Glutamatergic neuron (in vitro differentiated cells): ENCODE measurements around the gene WDR45B. TPM values are rescaled to one million over a fixed set of nuclear protein-coding genes. Genes with fewer than 3 reads are reported as not detected.
"Not testable (repeated sequence)": the region's sequence is repeated elsewhere in the genome, so short reads cannot be mapped to it uniquely, and the experiment has no call there.

Experiments
- DNase-seq: peaks from one replicate; pipeline ENCODE4 v3.0.0; 2022
- H3K27ac Mint-ChIP-seq: one replicate; pipeline ENCODE4 v1.8.0; 2020; ENCODE audit warnings: mild to moderate bottlenecking, mixed read lengths, inconsistent platforms; ENCODE audit not compliant: unreplicated experiment
- H3K27me3 Mint-ChIP-seq: one replicate; pipeline ENCODE4 v1.8.0; 2020; ENCODE audit warnings: mild to moderate bottlenecking, moderate library complexity, mixed read lengths, inconsistent platforms; ENCODE audit not compliant: unreplicated experiment
- H3K36me3 Mint-ChIP-seq: one replicate; pipeline ENCODE4 v1.8.0; 2020; ENCODE audit warnings: mild to moderate bottlenecking, mixed read lengths, inconsistent platforms; ENCODE audit not compliant: unreplicated experiment
- H3K4me1 Mint-ChIP-seq: one replicate; pipeline ENCODE4 v1.8.0; 2020; ENCODE audit warnings: mild to moderate bottlenecking, low read depth, mixed read lengths, inconsistent platforms; ENCODE audit not compliant: unreplicated experiment
- H3K4me3 Mint-ChIP-seq: one replicate; pipeline ENCODE4 v1.8.0; 2020; ENCODE audit warnings: mild to moderate bottlenecking, mixed read lengths, inconsistent platforms; ENCODE audit not compliant: unreplicated experiment
- H3K9me3 Mint-ChIP-seq: one replicate; pipeline ENCODE4 v1.8.0; 2020; ENCODE audit warnings: mild to moderate bottlenecking, moderate library complexity, mixed read lengths, inconsistent platforms; ENCODE audit not compliant: unreplicated experiment
- total RNA-seq: library from RNA; stranded (reverse); fragmentation: NEBNext Ultra II Directional; extraction: Animal tissue kit (Norgen Biotek cat#: 25700); gene quantifications from one replicate; pipeline ENCODE4 v1.2.1, GENCODE V29; 2021; ENCODE audit not compliant: unreplicated experiment
- TF ChIP-seq, protein P1 (sequence below): fragments of 200-600 bp; sonication (generic); IDR thresholded peaks from one replicate; pipeline ENCODE4 v1.5.0; 2021; ENCODE audit not compliant: partially characterized antibody, unreplicated experiment

WDR45B gene
- total RNA-seq, 1 donor from 2014 or later: 60.4 TPM

DNA sequence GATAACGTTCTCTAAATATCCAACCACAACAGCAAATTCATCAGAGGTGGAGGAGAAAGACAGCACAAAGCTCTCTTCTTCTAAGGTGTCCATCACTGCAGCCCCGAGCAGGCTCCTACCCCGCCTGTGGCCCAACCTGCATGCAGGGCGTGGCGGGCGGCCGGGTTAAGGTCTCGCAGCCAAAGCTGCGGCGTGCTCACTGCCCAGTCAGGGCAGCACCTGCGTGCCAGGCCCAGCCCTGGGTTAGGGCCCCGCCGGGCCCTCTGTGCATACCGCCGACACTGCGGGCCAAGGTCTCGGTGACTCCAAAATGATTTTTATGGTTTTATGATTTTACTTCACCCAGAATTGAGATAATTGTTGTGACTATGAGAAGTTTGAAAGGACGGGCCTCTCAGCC is 70.9 kb downstream of the WDR45B start:
- Mint-ChIP-seq H3K4me1 (peaks cover 12% of the 10 kb centered on the region), H3K4me3 (no peak overlapping the region), H3K36me3 (peaks cover 4% of the 10 kb centered on the region), H3K9me3 (peaks cover 3% of the 10 kb centered on the region), H3K27ac (no peak overlapping the region), H3K27me3 (peaks cover 4% of the 10 kb centered on the region)
- no peak for DNase-seq
- TF ChIP-seq, protein P1, sequence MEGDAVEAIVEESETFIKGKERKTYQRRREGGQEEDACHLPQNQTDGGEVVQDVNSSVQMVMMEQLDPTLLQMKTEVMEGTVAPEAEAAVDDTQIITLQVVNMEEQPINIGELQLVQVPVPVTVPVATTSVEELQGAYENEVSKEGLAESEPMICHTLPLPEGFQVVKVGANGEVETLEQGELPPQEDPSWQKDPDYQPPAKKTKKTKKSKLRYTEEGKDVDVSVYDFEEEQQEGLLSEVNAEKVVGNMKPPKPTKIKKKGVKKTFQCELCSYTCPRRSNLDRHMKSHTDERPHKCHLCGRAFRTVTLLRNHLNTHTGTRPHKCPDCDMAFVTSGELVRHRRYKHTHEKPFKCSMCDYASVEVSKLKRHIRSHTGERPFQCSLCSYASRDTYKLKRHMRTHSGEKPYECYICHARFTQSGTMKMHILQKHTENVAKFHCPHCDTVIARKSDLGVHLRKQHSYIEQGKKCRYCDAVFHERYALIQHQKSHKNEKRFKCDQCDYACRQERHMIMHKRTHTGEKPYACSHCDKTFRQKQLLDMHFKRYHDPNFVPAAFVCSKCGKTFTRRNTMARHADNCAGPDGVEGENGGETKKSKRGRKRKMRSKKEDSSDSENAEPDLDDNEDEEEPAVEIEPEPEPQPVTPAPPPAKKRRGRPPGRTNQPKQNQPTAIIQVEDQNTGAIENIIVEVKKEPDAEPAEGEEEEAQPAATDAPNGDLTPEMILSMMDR: no peak

GRCh38 chr17:82575581-82576221 is 72.5 kb downstream of the WDR45B start:
- not testable (repeated sequence) for H3K9me3 Mint-ChIP-seq, H3K4me3 Mint-ChIP-seq, H3K27ac Mint-ChIP-seq, H3K4me1 Mint-ChIP-seq, H3K27me3 Mint-ChIP-seq, DNase-seq, H3K36me3 Mint-ChIP-seq

GRCh38 chr17:82574041-82574440 is 74.2 kb downstream of the WDR45B start:
- H3K27me3 Mint-ChIP-seq: no peaks in the 10 kb centered on the region

GRCh38 chr17:82571855-82572254 is 76.4 kb downstream of the WDR45B start:
- peaks cover 8% of the 10 kb centered on the region for H3K36me3 Mint-ChIP-seq
- H3K27ac Mint-ChIP-seq: no peak overlapping the region
- H3K4me3 Mint-ChIP-seq: no peak overlapping the region
- H3K4me1 Mint-ChIP-seq: no peaks in the 10 kb centered on the region
- DNase-seq: no peak
- no peaks in the 10 kb centered on the region for H3K27me3 Mint-ChIP-seq
- TF ChIP-seq, protein P1: no peak
- H3K9me3 Mint-ChIP-seq: peaks cover 4% of the 10 kb centered on the region

More at GRCh38 chr17:82574041-82574440, 74.2 kb downstream of the WDR45B start:
- Mint-ChIP-seq H3K4me1 (peaks cover 6% of the 10 kb centered on the region), H3K9me3 (peaks cover 4% of the 10 kb centered on the region), H3K36me3 (peaks cover 8% of the 10 kb centered on the region), H3K27ac (no peak overlapping the region), H3K4me3 (no peak overlapping the region)
- DNase-seq: no peak
- TF ChIP-seq, protein P1: no peak

DNA sequence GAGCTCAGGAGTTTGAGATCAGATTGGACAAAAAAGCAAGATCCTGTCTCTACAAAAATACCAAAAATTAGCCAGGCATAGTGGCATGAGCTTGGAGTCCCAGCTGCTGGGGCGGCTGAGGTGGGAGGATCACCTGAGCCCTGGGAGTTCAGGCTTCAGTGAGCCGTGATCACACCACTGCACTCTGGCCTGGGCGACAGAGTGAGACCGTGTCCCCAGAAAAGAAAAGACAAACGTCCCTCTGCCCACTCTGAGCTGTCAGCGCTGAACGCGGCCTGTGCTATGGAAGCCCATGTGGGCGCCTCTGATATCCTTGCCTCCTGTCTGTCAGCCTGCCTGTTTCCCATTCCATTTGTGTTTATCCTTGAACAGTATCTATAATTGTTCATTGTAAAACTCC is 78.0 kb downstream of the WDR45B start:
- Mint-ChIP-seq H3K27me3 (no peaks in the 10 kb centered on the region), H3K27ac (peak overlapping the region; percentile 53), H3K4me1 (no peaks in the 10 kb centered on the region), H3K9me3 (peaks cover 4% of the 10 kb centered on the region), H3K36me3 (peaks cover 4% of the 10 kb centered on the region), H3K4me3 (no peak overlapping the region)
- DNase-seq: no peak
- TF ChIP-seq, protein P1: no peak
